Thoracic aorta (tissue), 2 donors: ENCODE data around the gene UBC. TPM values are rescaled to one million over a fixed set of nuclear protein-coding genes. Genes with fewer than 3 reads are reported as not detected.
"Not testable (repeated sequence)": the region's sequence is repeated elsewhere in the genome, so short reads cannot be mapped to it uniquely, and the experiment has no call there.

Source experiments
- ATAC-seq: fragments of 150-250 bp; one replicate; pipeline ENCODE4 v1.8.0; 2017; ENCODE audit warnings: low read depth; ENCODE audit not compliant: insufficient number of reproducible peaks, low FRiP score
- DNase-seq: peaks from one replicate; pipeline ENCODE4 v3.0.0-alpha.2; 2020; ENCODE audit warnings: low spot score
- H3K27ac ChIP-seq, 2 donors: fragments of 200-600 bp; sonication (generic); 1 replicate in 1 of 2; 2 replicates in 1 of 2; pipeline ENCODE4 v1.5.1; 2016; ENCODE audit warnings: mild to moderate bottlenecking in 2 of 2, moderate library complexity in 2 of 2
- H3K27me3 ChIP-seq: fragments of 200-600 bp; sonication (generic); replicated peaks from 2 replicates; pipeline ENCODE4 v1.6.0; 2016; ENCODE audit warnings: mild to moderate bottlenecking; ENCODE audit not compliant: insufficient read depth
- H3K36me3 ChIP-seq: fragments of 200-600 bp; sonication (generic); one replicate; pipeline ENCODE4 v1.5.1; 2016
- H3K4me1 ChIP-seq, 2 donors: fragments of 200-600 bp; sonication (generic); 1 replicate in 1 of 2; 2 replicates in 1 of 2; pipeline versions ENCODE4 v1.5.1 to v1.6.0; 2016; ENCODE audit warnings: low read depth in 2 of 2, mild to moderate bottlenecking in 1 of 2; ENCODE audit not compliant: control insufficient read depth in 1 of 2
- H3K4me3 ChIP-seq: fragments of 200-600 bp; sonication (generic); 2 replicates; pipeline ENCODE4 v1.5.1; 2016; ENCODE audit warnings: mild to moderate bottlenecking
- H3K9me3 ChIP-seq: fragments of 200-600 bp; sonication (generic); 2 replicates; pipeline ENCODE4 v1.5.1; 2016
- total RNA-seq, 2 donors: library from RNA; depleted of rRNA; stranded (reverse); fragments of >200 nt; gene quantifications; one replicate each; pipeline versions ENCODE4 v1.1.0 to v1.2.3, GENCODE V29; 2016
- TF ChIP-seq, protein P1 (sequence below): fragments of 200-600 bp; sonication (generic); IDR thresholded peaks from one replicate; pipeline ENCODE4 v1.5.1; 2019; ENCODE audit warnings: antibody characterized with exemption

UBC gene
- total RNA-seq, 2 donors from 2014 or later: 1,069 to 1,422 TPM

- H3K4me1 ChIP-seq: peaks cover 30 to 62% of the 10 kb centered on the region in 2 donors
- H3K36me3 ChIP-seq: peaks cover 17% of the 10 kb centered on the region
- H3K27me3 ChIP-seq: no peaks in the 10 kb centered on the region
- peak overlapping the region; percentile 97 to 100 for H3K27ac ChIP-seq
- no peaks in the 10 kb centered on the region for H3K9me3 ChIP-seq
- DNase-seq (peak; percentile 55), ATAC-seq (peak; percentile 57)
- peak overlapping the region; percentile 91 for H3K4me3 ChIP-seq
- TF ChIP-seq, protein P1, sequence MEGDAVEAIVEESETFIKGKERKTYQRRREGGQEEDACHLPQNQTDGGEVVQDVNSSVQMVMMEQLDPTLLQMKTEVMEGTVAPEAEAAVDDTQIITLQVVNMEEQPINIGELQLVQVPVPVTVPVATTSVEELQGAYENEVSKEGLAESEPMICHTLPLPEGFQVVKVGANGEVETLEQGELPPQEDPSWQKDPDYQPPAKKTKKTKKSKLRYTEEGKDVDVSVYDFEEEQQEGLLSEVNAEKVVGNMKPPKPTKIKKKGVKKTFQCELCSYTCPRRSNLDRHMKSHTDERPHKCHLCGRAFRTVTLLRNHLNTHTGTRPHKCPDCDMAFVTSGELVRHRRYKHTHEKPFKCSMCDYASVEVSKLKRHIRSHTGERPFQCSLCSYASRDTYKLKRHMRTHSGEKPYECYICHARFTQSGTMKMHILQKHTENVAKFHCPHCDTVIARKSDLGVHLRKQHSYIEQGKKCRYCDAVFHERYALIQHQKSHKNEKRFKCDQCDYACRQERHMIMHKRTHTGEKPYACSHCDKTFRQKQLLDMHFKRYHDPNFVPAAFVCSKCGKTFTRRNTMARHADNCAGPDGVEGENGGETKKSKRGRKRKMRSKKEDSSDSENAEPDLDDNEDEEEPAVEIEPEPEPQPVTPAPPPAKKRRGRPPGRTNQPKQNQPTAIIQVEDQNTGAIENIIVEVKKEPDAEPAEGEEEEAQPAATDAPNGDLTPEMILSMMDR: no peak
Observed at GRCh38 chr12:124916374-124917134, 2.1 kb upstream of the UBC start.

GRCh38 chr12:124915239-124916236, 1.1 kb upstream of the UBC start:
- DNase-seq (no peak), ATAC-seq (no peak)
- Histone ChIP-seq H3K27ac (peak overlapping the region; percentile 97 to 100), H3K36me3 (peaks cover 21% of the 10 kb centered on the region), H3K4me1 (peaks cover 32 to 64% of the 10 kb centered on the region in 2 donors), H3K27me3 (no peaks in the 10 kb centered on the region), H3K9me3 (no peaks in the 10 kb centered on the region), H3K4me3 (peak overlapping the region; percentile 91)
- TF ChIP-seq, protein P1: no peak

DNA sequence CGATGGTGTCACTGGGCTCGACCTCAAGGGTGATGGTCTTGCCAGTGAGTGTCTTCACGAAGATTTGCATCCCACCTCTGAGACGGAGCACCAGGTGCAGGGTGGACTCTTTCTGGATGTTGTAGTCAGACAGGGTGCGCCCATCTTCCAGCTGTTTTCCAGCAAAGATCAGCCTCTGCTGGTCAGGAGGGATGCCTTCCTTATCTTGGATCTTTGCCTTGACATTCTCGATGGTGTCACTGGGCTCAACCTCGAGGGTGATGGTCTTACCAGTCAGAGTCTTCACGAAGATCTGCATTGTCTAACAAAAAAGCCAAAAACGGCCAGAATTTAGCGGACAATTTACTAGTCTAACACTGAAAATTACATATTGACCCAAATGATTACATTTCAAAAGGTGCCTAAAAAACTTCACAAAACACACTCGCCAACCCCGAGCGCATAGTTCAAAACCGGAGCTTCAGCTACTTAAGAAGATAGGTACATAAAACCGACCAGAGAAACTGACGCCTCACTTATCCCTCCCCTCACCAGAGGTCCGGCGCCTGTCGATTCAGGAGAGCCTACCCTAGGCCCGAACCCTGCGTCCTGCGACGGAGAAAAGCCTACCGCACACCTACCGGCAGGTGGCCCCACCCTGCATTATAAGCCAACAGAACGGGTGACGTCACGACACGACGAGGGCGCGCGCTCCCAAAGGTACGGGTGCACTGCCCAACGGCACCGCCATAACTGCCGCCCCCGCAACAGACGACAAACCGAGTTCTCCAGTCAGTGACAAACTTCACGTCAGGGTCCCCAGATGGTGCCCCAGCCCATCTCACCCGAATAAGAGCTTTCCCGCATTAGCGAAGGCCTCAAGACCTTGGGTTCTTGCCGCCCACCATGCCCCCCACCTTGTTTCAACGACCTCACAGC, 717 bp downstream of the UBC start:
- H3K36me3 ChIP-seq: peaks cover 21% of the 10 kb centered on the region
- no peaks in the 10 kb centered on the region for H3K27me3 ChIP-seq
- DNase-seq (peak; percentile 50), ATAC-seq (no peak)
- H3K4me3 ChIP-seq: peak overlapping the region; percentile 91
- peak overlapping the region; percentile 97 to 100 for H3K27ac ChIP-seq
- TF ChIP-seq, protein P1: peak; percentile 47
- H3K9me3 ChIP-seq: no peaks in the 10 kb centered on the region
- peaks cover 29 to 55% of the 10 kb centered on the region in 2 donors for H3K4me1 ChIP-seq

GRCh38 chr12:124912529-124913287, 1.7 kb downstream of the UBC start:
- Histone ChIP-seq H3K4me3 (peak overlapping the region; percentile 91), H3K36me3 (peaks cover 21% of the 10 kb centered on the region), H3K4me1 (peaks cover 21 to 46% of the 10 kb centered on the region in 2 donors)
- not testable (repeated sequence) for DNase-seq, H3K27me3 ChIP-seq, H3K27ac ChIP-seq, ATAC-seq, H3K9me3 ChIP-seq

- H3K36me3 ChIP-seq: peaks cover 21% of the 10 kb centered on the region
- not testable (repeated sequence) for H3K27ac ChIP-seq, DNase-seq, ATAC-seq, H3K9me3 ChIP-seq, H3K27me3 ChIP-seq
- peak overlapping the region; percentile 66 for H3K4me3 ChIP-seq
- H3K4me1 ChIP-seq: peaks cover 21 to 42% of the 10 kb centered on the region in 2 donors
Observed at GRCh38 chr12:124911521-124911920, 2.9 kb downstream of the UBC start.
